Measurements from ENCODE around the gene GABBR2.

Gene GABBR2

GRCh38 chr9:98256756-98257155, 452.0 kb downstream of the GABBR2 start:
- H3K4me3 ChIP-seq (ENCODE audit: control insufficient read depth, low read depth, low read length) = peak overlapping the region; percentile 76
- DNase-seq (ENCODE audit: low read depth) = no peak
- TF ChIP-seq CTCF (conservative IDR thresholded peaks at IDR 0.05; ENCODE audit: control insufficient read depth, insufficient read depth, low read depth, low read length) = no peak

GRCh38 chr9:98255578-98256296, 453.0 kb downstream of the GABBR2 start, which contains the start of gene TBC1D2:
TBC1D2 (minus strand) TSS chr9:98255649; CDS start chr9:98255541, 108 bp downstream.
- peak within 1 kb of the TSS; percentile 76 for H3K4me3 ChIP-seq (ENCODE audit: control insufficient read depth, low read depth, low read length)
- peak; percentile 90 for DNase-seq (ENCODE audit: low read depth)
- TF ChIP-seq CTCF (conservative IDR thresholded peaks at IDR 0.05; ENCODE audit: control insufficient read depth, insufficient read depth, low read depth, low read length) = peak; percentile 17

- peak overlapping the region; percentile 76 for H3K4me3 ChIP-seq (ENCODE audit: control insufficient read depth, low read depth, low read length)
- DNase-seq (ENCODE audit: low read depth) = peak; percentile 46
- TF ChIP-seq CTCF (conservative IDR thresholded peaks at IDR 0.05; ENCODE audit: control insufficient read depth, insufficient read depth, low read depth, low read length) = no peak
Observed at GRCh38 chr9:98255061-98255577, 453.6 kb downstream of the GABBR2 start.

- H3K4me3 ChIP-seq (ENCODE audit: control insufficient read depth, low read depth, low read length) = peak overlapping the region; percentile 76
- TF ChIP-seq CTCF (conservative IDR thresholded peaks at IDR 0.05; ENCODE audit: control insufficient read depth, insufficient read depth, low read depth, low read length) = no peak
- no peak for DNase-seq (ENCODE audit: low read depth)
Observed at GRCh38 chr9:98254228-98255060, 454.3 kb downstream of the GABBR2 start.

- no peak for DNase-seq (ENCODE audit: low read depth)
- peak overlapping the region; percentile 76 for H3K4me3 ChIP-seq (ENCODE audit: control insufficient read depth, low read depth, low read length)
Observed at GRCh38 chr9:98253565-98253964, 455.2 kb downstream of the GABBR2 start.

More at GRCh38 chr9:98253565-98253964, 455.2 kb downstream of the GABBR2 start:
- TF ChIP-seq CTCF (conservative IDR thresholded peaks at IDR 0.05; ENCODE audit: control insufficient read depth, insufficient read depth, low read depth, low read length) = no peak

All from fibroblast of mammary gland (primary cell).